SHP77 (cell line): ENCODE results near the gene SLC45A2.
"Not testable (repeated sequence)": the region's sequence is repeated elsewhere in the genome, so short reads cannot be mapped to it uniquely, and the experiment has no call there.

Experiments used
- DNase-seq, 2 experiments: peaks; one replicate each; lab custom pipeline; 2025; lab: John Stamatoyannopoulos, UW

The SLC45A2 gene

GRCh38 chr5:33984671-33985124, at the start of gene SLC45A2:
Gene SLC45A2 (minus strand): TSS chr5:33984693. CDS start chr5:33984583, 110 bp downstream.
- no peak for DNase-seq

GRCh38 chr5:34031966-34032365, 47.5 kb upstream of the SLC45A2 start:
- DNase-seq: no peak

- DNase-seq: no peak
Measured at GRCh38 chr5:34031117-34031516, 46.6 kb upstream of the SLC45A2 start.

GRCh38 chr5:34030585-34030984, 46.1 kb upstream of the SLC45A2 start:
- DNase-seq: not testable (repeated sequence)

- DNase-seq: no peak
Measured at GRCh38 chr5:34030048-34030447, 45.6 kb upstream of the SLC45A2 start.

- no peak for DNase-seq
Measured at GRCh38 chr5:34028349-34028748, 43.9 kb upstream of the SLC45A2 start.

- no peak for DNase-seq
Measured at GRCh38 chr5:34026089-34026761, 41.7 kb upstream of the SLC45A2 start.

- no peak for DNase-seq
Measured at GRCh38 chr5:34022121-34022705, 37.7 kb upstream of the SLC45A2 start.

- DNase-seq: no peak
Measured at GRCh38 chr5:34021334-34021733, 36.8 kb upstream of the SLC45A2 start.

- DNase-seq: no peak
Measured at GRCh38 chr5:34020726-34021125, 36.2 kb upstream of the SLC45A2 start.

GRCh38 chr5:34017254-34017653, 32.8 kb upstream of the SLC45A2 start:
- no peak for DNase-seq

- no peak for DNase-seq
Measured at GRCh38 chr5:34016750-34017149, 32.3 kb upstream of the SLC45A2 start.

GRCh38 chr5:34016222-34016621, 31.7 kb upstream of the SLC45A2 start:
- DNase-seq: no peak

- no peak for DNase-seq
Measured at GRCh38 chr5:34015120-34015822, 30.8 kb upstream of the SLC45A2 start.

GRCh38 chr5:34014626-34015025, 30.1 kb upstream of the SLC45A2 start:
- DNase-seq: no peak

- no peak for DNase-seq
Measured at GRCh38 chr5:34013547-34013946, 29.1 kb upstream of the SLC45A2 start.

GRCh38 chr5:34012791-34013190, 28.3 kb upstream of the SLC45A2 start:
- no peak for DNase-seq

GRCh38 chr5:34011536-34011935, 27.0 kb upstream of the SLC45A2 start:
- no peak for DNase-seq

GRCh38 chr5:34010146-34010545, 25.7 kb upstream of the SLC45A2 start:
- peak in 1 of 2 experiments; percentile 68 for DNase-seq

GRCh38 chr5:34009610-34010009, 25.1 kb upstream of the SLC45A2 start:
- no peak for DNase-seq

GRCh38 chr5:34008802-34009201, 24.3 kb upstream of the SLC45A2 start:
- DNase-seq: peak in 1 of 2 experiments; percentile 37

- peak; percentile 98 to 99 for DNase-seq
Measured at GRCh38 chr5:34007621-34008600, 23.4 kb upstream of the SLC45A2 start, which contains the start of gene AMACR. Gene AMACR (minus strand): TSS chr5:34008050. CDS start chr5:34008019, 31 bp downstream.
